Glomerular visceral epithelial cell (primary cell): ENCODE measurements around the gene SLC49A3.

Experiments used
- DNase-seq: peaks from one replicate; pipeline ENCODE4 v3.0.0-alpha.2; 2016; ENCODE audit errors: extremely low spot score

Gene SLC49A3

DNA sequence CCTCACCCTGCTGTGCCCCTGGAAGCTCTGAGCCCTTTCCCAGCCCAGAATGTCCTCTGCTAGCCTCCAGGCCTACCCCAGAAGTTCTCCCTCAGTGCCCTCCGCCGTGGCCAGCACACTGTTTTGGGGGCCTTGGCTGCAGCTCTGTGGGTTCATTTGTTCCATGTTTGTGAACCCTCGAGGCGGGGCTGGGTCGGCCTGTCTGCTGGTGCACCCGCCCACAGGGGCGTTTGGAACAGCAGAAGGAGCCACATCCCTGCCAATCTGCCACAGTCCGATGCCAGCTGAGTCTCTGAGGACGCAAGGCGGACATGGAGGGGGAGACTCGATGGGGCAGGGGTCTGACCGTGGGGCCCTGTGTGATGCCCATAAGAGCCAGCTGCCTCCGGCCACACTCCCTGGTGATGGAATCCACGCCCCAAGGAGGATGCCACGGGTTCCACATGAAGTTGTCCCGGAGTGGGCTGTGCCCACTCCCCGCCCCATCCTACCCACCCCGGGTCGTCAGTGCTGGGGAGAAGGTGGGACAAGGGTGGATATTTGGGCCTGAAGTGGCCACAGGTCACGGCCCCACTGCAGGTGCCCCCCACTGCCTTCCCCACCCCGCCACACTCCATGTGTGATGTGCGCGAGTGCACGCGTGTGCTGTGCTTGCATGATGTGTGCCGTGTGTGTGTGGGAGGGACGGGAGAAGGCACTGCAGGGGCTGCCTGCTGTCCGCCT lies 22.0 kb downstream of the SLC49A3 start:
- no peak for DNase-seq

DNA sequence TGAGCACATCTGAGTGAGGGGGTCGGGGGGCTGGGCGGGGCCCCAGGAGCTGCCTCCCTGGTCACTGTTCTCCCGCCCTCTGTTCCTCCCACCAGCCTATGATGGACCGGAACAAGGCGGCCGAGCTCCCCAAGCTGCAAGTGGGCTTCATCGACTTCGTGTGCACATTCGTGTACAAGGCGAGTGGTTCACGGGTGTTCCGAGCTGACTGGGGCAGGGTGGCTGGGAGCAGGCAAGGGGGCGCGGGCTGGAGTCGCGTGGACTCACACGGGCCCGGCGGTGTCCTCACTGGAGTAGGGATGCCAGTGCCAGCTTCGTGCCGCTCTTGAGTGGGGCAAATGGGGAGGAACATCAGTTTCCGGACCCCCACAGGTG lies 22.5 kb downstream of the SLC49A3 start:
- DNase-seq: no peak

DNA sequence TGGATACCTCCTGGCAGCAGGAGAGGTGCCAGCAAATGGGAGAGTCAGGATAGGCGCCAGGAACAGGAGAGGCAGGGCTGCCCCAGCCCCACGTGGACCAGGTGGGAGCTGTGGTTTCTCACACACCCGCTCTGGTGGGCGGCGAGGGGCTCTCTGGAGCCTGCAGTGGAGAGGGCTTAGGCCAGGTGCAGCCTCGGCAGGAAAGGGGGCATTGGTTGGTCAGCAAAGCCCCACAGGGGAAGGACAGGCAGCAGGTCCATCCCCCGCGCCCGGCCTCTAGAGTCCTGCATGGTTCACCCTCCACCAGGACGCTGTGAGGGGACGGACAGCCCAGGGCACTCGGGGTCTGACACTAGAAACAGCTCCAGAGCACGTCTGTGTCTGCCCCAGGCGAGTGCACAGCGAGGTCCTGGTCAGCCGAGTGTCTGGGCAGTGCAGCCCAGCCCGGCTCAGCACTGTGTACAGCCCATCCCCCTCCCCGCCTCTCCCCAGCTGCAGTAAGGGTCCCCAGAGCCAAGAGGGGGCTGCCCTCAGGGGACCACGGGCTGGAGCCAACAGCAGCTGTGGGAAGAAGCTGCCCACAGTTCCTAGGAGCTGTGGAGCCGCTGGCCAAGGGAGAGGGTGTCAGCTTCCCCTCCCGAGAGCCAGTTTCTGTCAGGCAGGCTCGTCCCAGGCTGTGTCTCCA lies 23.1 kb downstream of the SLC49A3 start:
- no peak for DNase-seq

DNA sequence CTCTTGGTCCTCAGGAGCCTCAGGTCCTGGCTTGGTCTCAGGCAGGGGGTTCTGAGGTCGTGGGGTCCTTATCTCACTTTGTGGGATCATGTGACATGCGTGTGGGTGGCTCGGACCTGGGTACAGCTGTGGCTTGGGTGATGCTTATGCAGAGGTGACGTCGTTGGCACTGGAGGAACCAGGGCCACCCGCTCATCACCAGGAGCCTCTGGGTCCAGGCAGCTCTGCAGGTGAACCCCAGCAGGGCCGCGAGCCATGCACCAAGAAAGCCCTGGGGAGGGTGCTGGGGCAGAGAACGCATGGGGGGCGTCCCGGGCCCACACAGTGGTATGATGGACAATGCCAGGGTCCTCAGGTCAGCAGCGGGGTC lies 23.6 kb downstream of the SLC49A3 start:
- DNase-seq: no peak

DNA sequence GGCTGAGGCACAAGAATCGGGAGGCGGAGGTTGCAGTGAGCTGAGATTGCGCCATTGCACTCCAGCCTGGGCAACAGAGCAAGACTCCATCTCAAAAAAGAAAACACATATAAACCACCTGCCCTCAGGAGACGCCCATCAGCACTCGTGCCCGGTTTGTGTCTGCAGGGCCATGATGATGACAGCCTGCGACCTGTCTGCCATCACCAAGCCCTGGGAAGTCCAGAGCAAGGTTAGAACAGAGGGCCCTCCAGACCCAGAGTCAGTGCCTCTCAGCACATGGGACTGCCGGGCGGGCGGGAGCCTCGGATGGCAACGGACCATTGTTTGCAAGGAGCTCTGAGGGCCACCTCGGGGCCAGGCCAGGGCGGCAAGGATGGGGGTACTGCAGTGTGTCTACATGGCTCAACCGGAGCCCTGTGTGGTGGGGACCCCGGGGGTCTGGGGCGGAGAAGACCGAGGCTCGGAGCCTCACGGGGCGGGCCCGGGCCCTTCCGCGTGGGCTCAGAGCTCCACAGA lies 24.2 kb downstream of the SLC49A3 start:
- DNase-seq: no peak

- DNase-seq: no peak
Observed at GRCh38 chr4:663438-664428, 25.2 kb downstream of the SLC49A3 start.

DNA sequence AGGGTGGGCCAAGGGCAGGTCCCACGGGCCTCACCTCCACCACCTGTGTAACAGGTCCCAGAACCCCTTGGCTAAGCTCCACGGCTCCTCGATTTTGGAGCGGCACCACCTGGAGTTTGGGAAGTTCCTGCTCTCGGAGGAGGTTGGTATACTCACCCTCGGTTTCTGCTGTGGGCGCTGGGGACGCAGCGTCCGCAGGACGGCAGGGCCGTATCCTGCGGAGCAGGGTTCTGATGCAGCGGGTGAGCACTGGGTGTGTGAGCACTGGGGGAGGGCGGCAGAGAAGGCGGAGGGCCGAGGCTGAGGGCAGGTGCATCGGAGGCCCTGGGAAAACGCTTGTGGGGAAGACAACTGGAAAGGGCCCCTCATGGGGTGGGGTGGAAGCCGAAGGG lies 25.9 kb downstream of the SLC49A3 start:
- no peak for DNase-seq

GRCh38 chr4:661881-662761 lies 26.8 kb downstream of the SLC49A3 start:
- DNase-seq: no peak

DNA sequence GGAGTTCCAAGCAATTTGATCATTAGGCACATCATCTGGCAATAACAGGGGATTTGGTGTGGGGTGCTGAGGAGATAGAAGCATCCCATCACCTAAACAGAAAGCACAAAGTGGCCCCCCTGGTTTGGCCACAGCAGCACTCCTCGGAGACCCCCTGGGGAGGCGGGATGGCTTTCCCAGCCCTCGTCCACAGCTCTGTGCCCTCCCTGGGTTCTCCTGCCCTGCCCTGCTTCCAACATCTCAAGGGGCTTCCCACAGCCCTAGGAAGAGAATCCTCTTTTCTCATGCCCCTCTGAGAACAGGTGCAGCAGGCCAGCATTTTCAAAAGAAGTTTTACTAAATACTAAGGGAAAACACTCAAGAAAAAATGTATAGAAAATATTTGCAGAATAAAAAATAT lies 27.7 kb downstream of the SLC49A3 start:
- DNase-seq: no peak

DNA sequence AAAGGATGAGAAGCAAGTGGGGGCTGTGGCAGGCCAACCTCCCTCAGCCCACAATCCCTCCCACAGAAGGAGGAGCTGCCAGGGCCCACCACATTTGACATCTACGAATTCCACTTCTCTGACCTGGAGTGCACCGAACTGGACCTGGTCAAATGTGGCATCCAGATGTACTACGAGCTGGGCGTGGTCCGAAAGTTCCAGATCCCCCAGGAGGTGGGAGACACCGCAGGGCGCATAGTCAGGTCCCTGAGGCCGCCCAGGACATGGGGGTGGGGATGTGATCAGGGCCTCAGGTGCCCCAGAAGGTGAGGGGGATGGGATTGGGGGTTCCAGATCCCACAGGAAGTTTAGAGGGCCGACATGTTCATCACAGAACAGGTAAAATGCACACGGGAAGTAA lies 28.6 kb downstream of the SLC49A3 start:
- no peak for DNase-seq

DNA sequence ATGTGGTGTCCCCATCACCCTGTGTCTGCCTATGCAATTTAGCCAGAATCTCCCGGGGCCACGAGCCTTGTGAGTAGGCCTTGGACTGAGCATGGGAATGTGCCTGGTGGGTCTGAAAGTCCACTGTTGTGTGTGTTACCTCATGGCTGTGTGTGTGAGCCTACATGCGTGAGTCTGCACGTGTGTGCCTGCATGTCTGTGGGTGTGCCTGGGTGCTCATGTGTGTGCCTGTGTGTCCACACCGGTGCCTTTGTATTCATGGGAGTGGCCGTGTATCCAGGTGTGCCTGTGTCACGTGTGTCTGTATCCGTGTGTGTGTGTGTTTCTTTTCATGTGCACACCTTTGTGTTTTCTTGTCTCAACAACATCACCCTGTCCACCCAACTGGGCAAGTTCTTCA lies 29.1 kb downstream of the SLC49A3 start:
- DNase-seq: no peak

GRCh38 chr4:658681-659667 lies 30.0 kb downstream of the SLC49A3 start:
- no peak for DNase-seq

- DNase-seq: no peak
Observed at GRCh38 chr4:657834-658667, 30.9 kb downstream of the SLC49A3 start.

- DNase-seq: no peak
Observed at GRCh38 chr4:657338-657833, 31.6 kb downstream of the SLC49A3 start.

- DNase-seq: no peak
Observed at GRCh38 chr4:656436-657337, 32.3 kb downstream of the SLC49A3 start.

DNA sequence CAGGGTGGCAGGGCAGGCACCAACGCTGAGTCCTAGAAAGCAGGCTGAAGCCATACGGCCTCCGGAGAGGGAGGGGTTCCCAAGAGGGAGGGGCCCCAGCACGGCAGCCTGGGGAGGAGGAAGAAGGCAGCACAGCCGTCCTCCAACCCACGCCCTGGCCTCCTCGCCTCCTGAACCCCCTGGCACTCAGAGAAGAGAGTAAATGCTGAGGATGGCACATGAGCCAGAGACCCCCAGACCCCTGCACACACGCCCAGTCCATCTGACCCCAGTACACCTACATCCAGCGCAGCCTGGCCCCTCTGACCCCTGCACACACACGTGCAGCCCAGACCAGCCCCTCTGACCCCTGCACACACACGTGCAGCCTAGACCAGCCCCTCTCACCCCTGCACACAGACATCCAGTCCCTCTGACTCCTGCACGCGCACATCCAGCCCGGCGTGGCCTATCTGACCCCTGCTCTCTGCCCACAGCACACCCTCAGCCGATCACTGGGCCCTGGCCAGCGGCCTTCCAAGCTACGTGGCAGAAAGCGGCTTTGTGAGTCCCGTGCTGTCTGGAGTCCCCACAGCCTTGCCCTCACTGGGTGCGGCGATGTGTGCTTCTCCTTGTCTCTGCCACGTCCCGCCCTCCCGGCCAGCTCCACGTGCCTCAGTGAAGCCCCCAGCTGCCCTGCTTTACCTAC lies 33.3 kb downstream of the SLC49A3 start:
- DNase-seq: no peak

GRCh38 chr4:654871-655463 lies 34.0 kb downstream of the SLC49A3 start:
- no peak for DNase-seq
